ENCODE measurements around the gene ADARB2. TPM values are rescaled to one million over a fixed set of nuclear protein-coding genes. Genes with fewer than 3 reads are reported as not detected.
A peak's percentile ranks its signal among the peaks of the same experiment; 100 is the strongest.

Gene ADARB2
- total and polyA plus RNA-seq, 2 experiments from 2014 or later, result 2.0 to 5.0 TPM

DNA sequence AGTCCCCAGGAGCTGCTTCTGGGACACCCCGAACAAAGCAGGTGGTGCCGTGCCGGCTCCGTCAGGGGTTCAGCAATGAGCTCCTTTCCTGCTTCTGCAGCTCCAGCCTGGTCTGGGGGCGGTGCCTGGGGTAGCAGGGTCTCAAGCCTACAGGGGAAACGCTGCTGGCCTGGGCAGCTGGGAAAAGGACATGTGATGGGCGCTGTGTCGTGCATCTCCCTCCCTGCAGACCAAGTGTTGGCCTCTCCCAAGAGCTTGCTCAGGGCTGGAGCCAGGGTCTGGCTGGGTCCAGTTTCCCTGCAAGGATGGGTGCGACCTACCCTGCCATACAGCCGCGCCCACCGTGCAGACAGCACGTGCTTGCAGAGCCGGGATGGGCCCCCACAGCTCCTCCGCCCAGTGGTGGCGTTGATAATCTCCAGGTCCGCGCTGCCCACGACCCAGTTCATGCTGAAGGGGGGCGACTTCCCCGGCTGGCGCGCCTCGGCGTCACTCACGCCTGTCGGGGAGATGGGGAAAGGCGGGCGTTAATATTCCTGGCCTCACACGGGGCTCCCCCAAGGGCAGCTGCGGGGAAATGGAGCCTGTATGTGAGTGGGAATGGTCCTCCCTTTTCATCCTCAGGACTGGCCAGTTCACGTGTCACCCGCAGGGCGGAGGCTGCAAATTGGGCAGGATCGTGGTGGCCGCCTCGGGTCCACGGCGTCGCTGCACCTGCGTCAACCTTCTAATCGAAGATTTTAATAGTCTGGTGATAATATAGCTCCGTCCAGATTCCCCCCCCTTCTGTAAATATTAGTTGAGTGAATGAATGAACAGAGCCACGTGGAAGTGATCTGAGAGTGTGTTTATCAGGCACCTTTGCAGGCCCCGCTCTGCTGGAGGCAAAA is 552.5 kb downstream of the ADARB2 start:
- H3K27ac Mint-ChIP-seq, result no peak overlapping the region
- no peak overlapping the region for H3K4me3 Mint-ChIP-seq
- peaks cover 17% of the 10 kb centered on the region for H3K27me3 Mint-ChIP-seq (ENCODE audit: insufficient read depth, low read depth, poor library complexity)
- Histone ChIP-seq H3K27me3 (ENCODE audit: insufficient read depth) (no peaks in the 10 kb centered on the region), H4K20me1 (replicated peaks; ENCODE audit: insufficient read depth) (no peaks in the 10 kb centered on the region), H2AFZ (no peak overlapping the region), H3F3A (replicated peaks; ENCODE audit: low read depth) (no peaks in the 10 kb centered on the region), H3K79me2 (replicated peaks; ENCODE audit: insufficient read depth) (no peaks in the 10 kb centered on the region), H3K4me2 (no peak overlapping the region), H3K27ac (ENCODE audit: low read depth) (no peak overlapping the region), H3K9me2 (ENCODE audit: insufficient read depth) (no peaks in the 10 kb centered on the region), H3K36me3 (ENCODE audit: insufficient read depth) (no peaks in the 10 kb centered on the region), H3K4me1 (ENCODE audit: insufficient read depth) (no peaks in the 10 kb centered on the region), H3K4me3 (no peak overlapping the region)
- H3K9me3 Mint-ChIP-seq, result no peaks in the 10 kb centered on the region
- no peak for TF ChIP-seq EZH2phosphoT487 (IDR thresholded peaks at IDR 0.05; ENCODE audit: unreplicated experiment)
- H3K4me1 Mint-ChIP-seq, result peaks cover 7% of the 10 kb centered on the region
- DNase-seq (ENCODE audit: low spot score), result peak; percentile 48
- H3K36me3 Mint-ChIP-seq (ENCODE audit: low read depth), result no peaks in the 10 kb centered on the region; the same call in 2 of the 3 replicates
- ATAC-seq, result peak; percentile 54

DNA sequence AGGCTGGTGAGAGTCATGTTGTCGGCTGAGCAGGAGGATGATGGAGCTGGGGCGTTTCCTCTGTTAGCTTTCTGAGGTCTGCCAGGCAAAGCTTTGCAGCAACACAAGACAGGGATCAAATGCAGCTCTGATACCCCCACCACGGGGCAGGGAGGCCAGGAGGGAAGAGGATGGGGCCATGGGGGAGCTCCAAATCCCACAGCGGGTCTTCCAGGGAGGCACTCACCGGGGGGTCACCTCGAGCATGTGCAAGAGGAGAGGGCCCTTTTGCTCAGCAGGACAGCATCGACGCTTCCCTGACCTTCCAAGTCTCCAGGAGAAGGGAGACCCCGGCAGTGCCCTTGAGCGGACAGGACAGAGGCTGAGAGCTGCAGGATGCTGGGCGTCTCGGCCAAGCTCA is 553.6 kb downstream of the ADARB2 start:
- Mint-ChIP-seq H3K9me3 (no peaks in the 10 kb centered on the region), H3K27ac (no peak overlapping the region)
- no peak overlapping the region for H2AFZ ChIP-seq
- TF ChIP-seq, protein P1, sequence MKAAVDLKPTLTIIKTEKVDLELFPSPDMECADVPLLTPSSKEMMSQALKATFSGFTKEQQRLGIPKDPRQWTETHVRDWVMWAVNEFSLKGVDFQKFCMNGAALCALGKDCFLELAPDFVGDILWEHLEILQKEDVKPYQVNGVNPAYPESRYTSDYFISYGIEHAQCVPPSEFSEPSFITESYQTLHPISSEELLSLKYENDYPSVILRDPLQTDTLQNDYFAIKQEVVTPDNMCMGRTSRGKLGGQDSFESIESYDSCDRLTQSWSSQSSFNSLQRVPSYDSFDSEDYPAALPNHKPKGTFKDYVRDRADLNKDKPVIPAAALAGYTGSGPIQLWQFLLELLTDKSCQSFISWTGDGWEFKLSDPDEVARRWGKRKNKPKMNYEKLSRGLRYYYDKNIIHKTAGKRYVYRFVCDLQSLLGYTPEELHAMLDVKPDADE (IDR thresholded peaks at IDR 0.05), result no peak
- TF ChIP-seq ZNF114 (CRISPR knock-in tag; IDR thresholded peaks at IDR 0.05) (no peak), ZNF331 (CRISPR knock-in tag; IDR thresholded peaks at IDR 0.05; ENCODE audit: low read depth) (no peak), POLR2AphosphoS5 (IDR thresholded peaks at IDR 0.05; ENCODE audit: low read depth) (no peak), EZH2phosphoT487 (IDR thresholded peaks at IDR 0.05; ENCODE audit: unreplicated experiment) (no peak), CREB1 (CRISPR knock-in tag; IDR thresholded peaks at IDR 0.05; ENCODE audit: low read depth) (no peak), NANOG (IDR thresholded peaks at IDR 0.05; ENCODE audit: borderline replicate concordance) (no peak), EZH2 (IDR thresholded peaks at IDR 0.05; ENCODE audit: low read depth, unreplicated experiment) (no peak), JUNB (IDR thresholded peaks at IDR 0.05; ENCODE audit: unreplicated experiment) (no peak)
- TF ChIP-seq, protein P2, sequence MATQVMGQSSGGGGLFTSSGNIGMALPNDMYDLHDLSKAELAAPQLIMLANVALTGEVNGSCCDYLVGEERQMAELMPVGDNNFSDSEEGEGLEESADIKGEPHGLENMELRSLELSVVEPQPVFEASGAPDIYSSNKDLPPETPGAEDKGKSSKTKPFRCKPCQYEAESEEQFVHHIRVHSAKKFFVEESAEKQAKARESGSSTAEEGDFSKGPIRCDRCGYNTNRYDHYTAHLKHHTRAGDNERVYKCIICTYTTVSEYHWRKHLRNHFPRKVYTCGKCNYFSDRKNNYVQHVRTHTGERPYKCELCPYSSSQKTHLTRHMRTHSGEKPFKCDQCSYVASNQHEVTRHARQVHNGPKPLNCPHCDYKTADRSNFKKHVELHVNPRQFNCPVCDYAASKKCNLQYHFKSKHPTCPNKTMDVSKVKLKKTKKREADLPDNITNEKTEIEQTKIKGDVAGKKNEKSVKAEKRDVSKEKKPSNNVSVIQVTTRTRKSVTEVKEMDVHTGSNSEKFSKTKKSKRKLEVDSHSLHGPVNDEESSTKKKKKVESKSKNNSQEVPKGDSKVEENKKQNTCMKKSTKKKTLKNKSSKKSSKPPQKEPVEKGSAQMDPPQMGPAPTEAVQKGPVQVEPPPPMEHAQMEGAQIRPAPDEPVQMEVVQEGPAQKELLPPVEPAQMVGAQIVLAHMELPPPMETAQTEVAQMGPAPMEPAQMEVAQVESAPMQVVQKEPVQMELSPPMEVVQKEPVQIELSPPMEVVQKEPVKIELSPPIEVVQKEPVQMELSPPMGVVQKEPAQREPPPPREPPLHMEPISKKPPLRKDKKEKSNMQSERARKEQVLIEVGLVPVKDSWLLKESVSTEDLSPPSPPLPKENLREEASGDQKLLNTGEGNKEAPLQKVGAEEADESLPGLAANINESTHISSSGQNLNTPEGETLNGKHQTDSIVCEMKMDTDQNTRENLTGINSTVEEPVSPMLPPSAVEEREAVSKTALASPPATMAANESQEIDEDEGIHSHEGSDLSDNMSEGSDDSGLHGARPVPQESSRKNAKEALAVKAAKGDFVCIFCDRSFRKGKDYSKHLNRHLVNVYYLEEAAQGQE (IDR thresholded peaks at IDR 0.05; ENCODE audit: unreplicated experiment), result no peak
- TF ChIP-seq, protein P3, sequence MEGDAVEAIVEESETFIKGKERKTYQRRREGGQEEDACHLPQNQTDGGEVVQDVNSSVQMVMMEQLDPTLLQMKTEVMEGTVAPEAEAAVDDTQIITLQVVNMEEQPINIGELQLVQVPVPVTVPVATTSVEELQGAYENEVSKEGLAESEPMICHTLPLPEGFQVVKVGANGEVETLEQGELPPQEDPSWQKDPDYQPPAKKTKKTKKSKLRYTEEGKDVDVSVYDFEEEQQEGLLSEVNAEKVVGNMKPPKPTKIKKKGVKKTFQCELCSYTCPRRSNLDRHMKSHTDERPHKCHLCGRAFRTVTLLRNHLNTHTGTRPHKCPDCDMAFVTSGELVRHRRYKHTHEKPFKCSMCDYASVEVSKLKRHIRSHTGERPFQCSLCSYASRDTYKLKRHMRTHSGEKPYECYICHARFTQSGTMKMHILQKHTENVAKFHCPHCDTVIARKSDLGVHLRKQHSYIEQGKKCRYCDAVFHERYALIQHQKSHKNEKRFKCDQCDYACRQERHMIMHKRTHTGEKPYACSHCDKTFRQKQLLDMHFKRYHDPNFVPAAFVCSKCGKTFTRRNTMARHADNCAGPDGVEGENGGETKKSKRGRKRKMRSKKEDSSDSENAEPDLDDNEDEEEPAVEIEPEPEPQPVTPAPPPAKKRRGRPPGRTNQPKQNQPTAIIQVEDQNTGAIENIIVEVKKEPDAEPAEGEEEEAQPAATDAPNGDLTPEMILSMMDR (conservative IDR thresholded peaks at IDR 0.05; ENCODE audit: low read depth in 2 of 2), result no peak

More for the DNA sequence above, 553.6 kb downstream of the ADARB2 start:
- no peak overlapping the region for H3K4me3 ChIP-seq
- no peaks in the 10 kb centered on the region for H3K36me3 ChIP-seq (ENCODE audit: insufficient read depth)
- Mint-ChIP-seq H3K4me1 (peaks cover 14% of the 10 kb centered on the region), H3K4me3 (no peak overlapping the region), H3K27me3 (ENCODE audit: insufficient read depth, low read depth, poor library complexity) (peaks cover 20% of the 10 kb centered on the region), H3K36me3 (ENCODE audit: low read depth) (no peaks in the 10 kb centered on the region; the same call in 2 of the 3 replicates)
- no peak overlapping the region for H3K27ac ChIP-seq (ENCODE audit: low read depth)
- no peaks in the 10 kb centered on the region for H3K27me3 ChIP-seq (ENCODE audit: insufficient read depth)
- H3K4me1 ChIP-seq (ENCODE audit: insufficient read depth), result no peaks in the 10 kb centered on the region
- no peak for DNase-seq (ENCODE audit: low spot score)
- H3K9me2 ChIP-seq (ENCODE audit: insufficient read depth), result no peaks in the 10 kb centered on the region
- H3K79me2 ChIP-seq (replicated peaks; ENCODE audit: insufficient read depth), result no peaks in the 10 kb centered on the region
- H4K20me1 ChIP-seq (replicated peaks; ENCODE audit: insufficient read depth), result no peaks in the 10 kb centered on the region
- ATAC-seq, result no peak
- H3K4me2 ChIP-seq, result no peak overlapping the region
- no peaks in the 10 kb centered on the region for H3F3A ChIP-seq (replicated peaks; ENCODE audit: low read depth)
